HG03108 (cell line): ENCODE data around the gene REG3G.

Source experiments
- ATAC-seq: cut with Tn5 transposase; IDR thresholded peaks from one replicate; pipeline ENCODE4 v1.9.1; 2021; ENCODE audit warnings: moderate library complexity; ENCODE audit not compliant: unreplicated experiment

REG3G gene

DNA sequence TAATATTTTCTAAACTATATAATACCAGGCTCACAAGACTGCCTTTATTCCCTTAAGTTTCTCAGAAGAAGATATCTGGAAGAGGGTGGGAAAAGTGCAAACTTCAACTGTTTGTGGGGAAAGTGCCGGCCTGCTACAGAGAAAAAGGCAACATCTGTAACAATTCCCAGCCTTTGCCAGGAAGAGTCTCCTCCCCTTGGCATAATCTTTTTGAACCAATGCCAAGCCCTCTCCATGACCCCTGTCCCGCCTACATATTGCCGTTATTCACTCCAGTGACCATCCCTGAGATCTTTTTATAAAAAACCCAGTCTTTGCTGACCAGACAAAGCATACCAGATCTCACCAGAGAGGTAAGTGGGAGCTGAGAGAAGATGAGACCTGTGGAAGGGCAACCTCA lies at the start of gene REG3G:
REG3G (plus strand) TSS at position 282 of the 400 bp plus-strand sequence. CDS start 392 bp downstream, outside the sequence.
- ATAC-seq: no peak

DNA sequence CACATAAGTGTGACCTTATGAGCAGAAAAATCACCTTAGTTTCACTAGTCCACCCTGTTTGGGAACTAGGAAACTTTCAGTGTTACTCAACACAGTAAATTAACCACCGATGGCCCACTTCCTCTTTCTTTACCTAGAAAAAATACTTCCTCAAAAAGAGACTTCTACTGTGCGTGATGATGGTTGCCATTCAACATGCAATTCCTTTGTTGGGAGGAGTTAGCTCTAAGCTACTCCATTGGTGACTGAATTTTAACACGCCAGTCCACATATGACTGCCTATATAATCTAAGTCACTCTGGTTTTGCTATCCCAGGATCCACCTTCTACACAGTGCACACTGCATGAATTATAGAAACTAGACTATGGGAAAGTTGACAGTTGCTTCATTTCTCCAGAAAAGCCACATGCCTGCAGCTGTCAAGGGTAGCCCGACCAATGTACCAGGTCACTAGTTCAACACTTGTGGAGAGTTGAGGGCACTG lies 47.8 kb upstream of the REG3G start:
- ATAC-seq: peak; percentile 95

DNA sequence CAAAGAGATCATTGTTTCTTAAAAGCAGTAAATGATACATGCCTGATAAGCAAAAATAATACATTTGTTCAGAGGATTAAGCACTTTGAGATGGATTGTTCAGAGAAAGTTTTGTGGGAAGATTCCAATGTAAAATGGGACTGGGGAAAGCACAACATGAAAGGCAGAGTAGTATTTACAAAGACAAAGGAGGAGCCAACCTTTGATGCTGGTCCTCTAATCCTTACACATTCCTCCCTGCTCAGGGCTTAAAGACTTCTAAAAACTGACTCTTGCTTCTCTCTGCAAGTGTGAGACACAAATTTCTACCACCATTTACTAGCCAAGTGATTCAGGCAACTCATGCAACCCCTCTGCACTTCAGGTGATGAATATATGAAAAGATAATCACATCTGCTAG lies 47.2 kb upstream of the REG3G start:
- ATAC-seq: no peak

DNA sequence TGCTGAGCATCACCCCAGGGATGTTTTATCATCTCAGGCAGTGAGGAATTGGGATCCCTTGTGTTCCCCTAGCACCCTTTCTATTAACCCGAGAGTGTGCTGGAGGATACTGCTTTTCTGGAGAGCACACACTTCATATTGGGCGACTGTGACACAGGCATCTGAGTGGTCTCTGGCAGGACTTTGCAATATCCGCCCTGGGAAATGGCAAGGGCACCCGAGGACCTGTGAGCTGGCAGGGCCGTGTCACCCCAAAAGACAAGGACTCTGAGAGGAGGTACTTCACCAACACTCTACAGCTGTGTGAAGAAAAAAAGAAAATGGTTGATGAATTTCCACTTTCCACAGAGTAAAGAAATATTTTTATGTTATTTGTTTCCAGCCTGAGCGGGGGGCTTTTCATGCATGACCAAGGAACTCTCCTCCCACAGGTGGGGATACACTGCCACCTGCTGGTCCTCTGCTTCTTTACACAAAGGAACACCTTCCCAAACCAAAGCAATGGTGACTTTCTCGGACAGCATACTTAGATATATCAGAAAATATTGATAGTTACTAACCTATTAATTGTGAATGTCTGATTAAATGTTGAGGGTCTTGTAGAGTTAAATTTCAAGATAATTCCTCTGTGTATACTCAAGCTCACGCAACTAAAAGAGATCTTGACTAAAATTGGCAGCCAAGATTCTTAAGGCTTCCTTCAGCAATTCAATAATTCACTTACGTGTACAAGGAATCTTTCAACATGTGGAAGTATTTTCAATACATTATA lies 45.9 kb upstream of the REG3G start:
- ATAC-seq: no peak

DNA sequence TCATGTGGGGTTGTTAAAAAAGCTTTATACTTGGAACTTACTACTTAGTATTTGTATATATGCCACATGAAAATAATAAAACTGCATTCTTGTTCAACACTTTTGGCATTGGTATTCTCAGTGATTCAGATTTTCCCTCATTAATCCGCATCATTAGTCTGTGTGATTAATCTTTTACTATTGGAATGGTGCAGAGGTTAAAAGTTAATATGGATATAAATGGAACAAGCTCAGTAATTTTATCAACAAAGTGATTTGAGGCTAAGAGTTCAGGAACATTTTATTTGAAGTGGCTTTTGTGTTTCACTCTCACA lies 45.4 kb upstream of the REG3G start:
- ATAC-seq: no peak

DNA sequence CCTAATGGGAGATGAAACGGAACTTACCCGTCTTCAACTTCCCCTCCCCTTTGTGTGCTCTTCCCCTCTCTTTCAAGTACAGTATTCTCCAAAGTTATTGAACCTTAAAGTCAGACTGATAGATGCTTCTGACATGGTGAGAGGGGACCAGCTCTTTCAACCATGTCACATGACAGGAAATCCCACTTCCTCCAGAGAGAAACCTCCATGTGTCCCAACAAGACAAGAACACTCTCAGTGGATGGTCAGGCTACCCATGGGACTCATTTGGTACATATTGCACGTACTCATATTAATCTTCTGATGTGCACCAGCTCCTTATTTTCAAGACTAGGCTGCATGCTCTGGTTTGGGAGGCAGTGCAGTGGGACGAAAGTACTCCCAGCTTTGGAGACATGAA lies 44.6 kb upstream of the REG3G start:
- ATAC-seq: no peak

DNA sequence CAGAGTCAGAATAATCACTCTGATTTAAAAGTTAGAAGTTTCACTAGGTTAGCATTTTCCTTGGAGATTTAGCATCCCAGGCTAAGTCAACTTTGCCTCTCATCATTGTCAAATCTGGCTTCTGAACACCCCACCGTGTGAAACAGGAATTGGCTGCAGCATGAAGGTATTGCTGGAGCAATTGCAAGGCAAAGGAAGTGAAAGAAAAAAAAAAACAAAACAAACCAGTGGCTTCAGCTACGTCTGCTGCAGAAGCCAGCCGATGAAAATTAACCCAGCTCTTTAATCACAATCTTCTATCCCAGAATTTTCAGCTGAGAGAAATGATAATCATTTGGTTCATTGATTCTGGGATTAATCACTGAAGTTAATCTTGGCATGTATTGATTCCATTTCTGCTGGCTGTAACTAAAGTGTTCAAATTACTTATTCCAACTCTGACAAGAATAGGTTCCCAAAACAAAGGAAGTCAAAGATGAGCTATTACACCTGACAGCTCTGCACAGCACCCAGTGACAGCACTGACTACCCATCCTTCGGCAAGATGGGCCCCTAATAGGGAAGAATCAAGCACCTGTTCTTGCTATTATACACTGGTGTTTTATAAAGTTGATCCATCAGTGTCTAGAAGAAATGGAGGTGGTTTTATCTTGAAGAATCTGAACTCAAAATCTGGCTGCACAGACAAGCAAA lies 42.7 kb upstream of the REG3G start:
- ATAC-seq: no peak

DNA sequence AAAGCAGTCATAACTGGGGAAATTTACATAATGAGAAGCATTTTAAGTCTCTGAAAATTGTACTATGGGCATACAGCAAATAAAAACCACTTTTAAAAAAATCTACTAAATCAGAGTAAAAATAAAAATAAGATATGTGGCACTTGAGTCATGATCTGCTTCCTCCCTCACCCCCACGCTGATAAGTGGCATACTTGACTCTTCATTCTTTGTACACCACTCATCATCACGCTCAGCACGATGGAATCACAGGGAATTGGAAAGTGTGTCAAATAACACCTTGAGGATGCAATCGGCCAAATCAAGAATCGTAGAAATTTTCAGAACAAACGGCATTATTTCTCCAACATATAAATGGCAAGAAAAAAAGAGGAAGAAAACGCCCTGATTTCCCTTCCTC lies 41.1 kb upstream of the REG3G start:
- no peak for ATAC-seq

DNA sequence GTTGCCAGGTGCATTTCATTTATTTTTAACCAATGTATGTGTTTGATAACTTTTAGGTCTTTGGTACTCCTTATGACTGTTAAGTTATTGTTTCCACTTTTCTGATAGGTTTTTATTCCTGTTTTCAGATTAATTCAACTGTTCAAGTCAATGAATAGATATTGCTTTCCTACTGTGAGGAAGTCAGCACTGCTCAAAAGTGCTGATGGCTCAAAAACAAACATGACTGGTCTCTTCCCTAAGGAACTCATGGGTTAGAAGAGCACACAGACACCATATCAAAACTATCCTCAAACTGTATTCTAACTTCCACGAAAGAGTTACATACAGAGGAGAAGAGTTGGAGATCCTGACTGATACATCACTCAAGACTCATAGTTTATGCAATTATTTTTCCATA lies 39.9 kb upstream of the REG3G start:
- no peak for ATAC-seq

DNA sequence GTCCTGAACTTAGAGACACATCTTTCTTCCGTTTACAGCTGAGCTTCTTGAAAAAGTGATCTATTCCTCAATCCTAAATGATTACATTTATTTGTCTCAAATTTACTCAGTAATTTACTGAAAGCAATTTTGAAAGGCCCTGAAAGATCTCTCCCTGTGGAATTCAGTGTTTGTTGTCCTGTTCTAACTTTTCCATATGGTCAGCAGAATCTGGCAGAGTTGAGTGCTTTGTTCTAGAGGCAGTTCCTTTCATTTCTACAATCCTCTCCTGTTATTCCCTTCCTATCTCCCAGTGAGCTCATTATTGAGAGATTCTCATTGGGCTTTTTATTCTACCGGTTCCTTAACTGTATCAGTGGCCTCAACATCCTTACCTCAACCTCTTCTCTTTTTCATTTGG lies 36.5 kb upstream of the REG3G start:
- no peak for ATAC-seq

DNA sequence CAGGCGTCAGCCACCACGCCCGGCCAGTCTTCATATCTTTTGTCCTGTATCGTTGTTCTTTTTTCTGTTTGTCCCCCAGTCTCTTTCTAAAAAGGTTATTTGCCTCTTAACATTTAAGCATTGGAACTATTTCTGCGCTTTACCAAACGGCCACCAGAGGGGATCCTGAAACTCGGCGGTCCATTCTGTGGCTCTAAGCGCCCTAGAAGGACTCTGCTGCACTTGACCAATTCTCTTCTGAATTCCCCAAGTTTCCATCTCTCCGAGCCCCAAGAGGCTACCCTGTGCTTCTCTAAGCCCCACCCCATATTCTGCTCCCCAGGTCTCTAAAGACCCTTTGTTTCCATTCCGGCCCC lies 33.1 kb upstream of the REG3G start:
- no peak for ATAC-seq

DNA sequence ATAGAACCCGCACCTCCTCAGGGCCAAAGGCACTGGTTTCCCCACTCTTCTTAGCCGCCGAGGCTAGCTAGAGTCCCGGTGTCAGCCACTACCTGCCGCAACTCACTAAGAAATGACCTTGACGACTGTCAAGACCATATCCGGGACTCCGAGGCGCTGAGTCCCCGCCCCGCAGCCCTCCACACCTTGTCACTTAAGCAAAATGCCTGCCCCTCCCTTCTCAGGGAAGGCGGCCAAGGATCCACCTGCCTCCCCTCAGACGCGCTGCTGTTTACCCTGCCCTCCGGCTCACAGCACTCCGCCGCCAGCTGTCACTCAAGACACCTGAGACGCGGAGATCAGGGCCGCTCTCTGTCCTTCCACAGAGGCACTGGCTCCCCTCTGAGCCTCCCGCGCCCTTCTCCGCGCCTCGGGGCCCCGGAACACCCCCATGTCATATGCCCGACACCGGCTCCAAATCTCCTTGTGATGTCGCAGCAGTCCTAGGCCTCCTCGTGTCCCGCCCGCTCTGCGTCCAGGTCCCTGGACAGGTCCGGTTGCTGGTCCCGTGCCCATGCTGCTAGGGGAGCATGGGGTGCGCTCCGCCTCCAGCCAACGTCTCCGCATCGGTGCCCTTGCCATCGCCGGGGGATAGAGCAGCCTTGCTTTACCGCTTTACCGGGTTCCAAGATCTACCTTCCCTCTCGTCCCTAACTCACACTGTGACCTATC lies 32.5 kb upstream of the REG3G start:
- ATAC-seq: no peak

DNA sequence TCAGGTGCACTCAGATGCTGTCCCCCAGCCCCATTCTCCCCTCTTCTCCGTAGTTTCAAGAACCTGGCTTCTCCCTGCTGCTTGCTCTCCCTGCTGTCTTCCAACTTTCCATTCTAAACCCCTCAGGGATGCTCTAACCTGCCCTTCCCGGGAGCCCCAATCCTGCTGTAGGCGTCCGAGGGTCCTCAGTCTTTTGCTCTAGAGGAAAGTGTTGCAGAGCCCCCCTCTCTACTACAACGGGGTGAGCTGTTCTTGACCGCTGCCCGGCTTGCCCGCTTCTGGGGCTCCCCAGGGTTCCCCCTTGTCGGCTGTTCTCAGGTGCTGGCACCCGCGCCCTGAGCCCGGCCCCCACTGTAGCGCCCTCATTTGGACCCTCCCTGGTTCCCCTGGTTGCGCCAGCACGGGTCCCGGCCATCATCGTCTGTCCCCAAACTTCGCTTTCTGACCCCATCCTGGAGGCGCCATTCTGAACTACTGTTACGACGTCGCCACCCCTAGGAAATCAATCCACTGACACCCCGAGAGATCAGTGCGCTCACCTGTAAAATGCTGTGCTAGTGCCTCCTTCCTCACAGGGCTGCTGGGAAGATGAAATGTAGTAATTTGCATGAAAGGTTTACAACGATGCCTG lies 31.9 kb upstream of the REG3G start:
- no peak for ATAC-seq

DNA sequence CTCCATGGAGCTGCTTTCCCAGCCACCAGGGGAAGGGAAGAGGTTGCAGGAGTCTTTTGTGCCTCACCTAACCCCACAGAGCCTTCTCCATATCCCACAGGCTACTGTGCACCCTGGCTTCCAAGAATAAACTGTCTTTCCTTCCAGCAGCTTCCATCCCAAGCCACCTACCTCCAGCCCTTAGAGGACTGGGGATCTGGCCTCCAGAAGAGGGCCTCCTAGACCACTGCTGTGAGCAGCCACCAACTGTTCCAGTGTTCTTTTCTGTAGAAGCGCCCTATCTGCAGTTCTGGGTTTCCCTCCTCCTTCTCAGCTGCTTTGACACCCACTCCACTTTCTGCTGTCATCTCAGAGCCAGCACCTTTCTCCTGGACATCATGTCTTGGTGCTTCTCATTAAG lies 30.7 kb upstream of the REG3G start:
- no peak for ATAC-seq

DNA sequence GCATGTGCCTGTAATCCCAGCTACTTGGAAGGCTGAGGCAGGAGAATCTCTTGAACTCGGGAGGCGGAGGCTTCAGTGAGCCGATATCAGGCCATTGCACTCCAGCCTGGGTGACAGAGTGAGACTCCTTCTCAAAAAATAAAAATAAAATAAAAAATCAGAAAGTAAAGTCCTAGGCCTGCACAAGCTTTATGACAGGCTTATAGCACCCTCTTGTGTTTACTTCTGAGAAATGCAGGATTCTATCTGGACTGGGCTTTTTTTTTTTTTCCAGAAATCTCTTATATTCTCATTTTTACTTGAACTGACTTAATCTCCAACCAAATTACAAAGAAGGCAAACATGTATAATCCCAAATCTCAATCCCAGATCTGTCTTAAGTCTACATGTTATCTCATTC lies 26.1 kb upstream of the REG3G start:
- ATAC-seq: no peak

DNA sequence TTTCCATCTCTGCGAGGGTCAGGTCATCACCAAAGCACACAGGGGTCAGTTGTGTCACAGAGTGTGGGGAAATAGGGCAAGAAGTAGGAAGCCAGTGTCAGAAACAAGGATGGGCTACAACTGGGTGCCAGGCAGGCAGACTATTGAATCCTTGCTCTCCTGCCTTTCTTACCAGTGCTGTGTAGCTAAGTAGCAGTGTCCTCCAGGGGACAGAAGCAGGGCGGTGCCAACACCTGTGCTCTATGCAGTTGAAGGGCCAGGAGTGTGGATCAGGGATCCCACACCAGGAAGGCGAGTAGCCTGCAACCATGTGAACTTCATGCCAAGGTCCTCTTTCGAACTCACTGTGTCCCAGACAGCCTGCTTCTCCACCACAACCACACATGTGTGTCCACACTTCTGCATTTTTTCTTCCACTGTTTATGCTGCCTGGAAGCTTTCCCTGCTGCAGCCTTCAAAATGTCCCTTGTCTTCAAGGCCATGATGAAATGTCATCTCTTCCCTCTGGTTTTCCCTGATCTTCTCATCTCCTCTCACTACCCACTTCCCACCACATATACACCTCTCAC lies 25.4 kb upstream of the REG3G start:
- ATAC-seq: no peak

DNA sequence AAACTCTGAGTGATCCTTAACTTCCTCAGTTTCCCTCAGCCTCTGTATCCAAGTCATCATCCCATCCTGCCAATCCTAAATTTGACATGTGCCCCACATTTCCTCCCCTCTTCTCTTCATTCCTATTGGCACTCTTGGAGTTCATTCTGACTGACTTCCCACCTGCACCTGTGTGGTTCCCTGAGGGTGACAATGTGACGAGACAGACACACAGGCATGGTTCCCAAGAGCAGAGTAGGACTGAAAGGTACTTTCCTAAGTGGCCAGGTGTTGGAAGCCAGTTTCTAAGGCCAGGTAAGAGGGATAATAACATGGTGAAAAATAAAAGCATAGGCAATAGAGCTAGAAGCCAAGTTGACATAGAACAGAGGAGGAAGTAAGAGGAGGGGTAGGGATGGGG lies 24.2 kb upstream of the REG3G start:
- ATAC-seq: no peak

DNA sequence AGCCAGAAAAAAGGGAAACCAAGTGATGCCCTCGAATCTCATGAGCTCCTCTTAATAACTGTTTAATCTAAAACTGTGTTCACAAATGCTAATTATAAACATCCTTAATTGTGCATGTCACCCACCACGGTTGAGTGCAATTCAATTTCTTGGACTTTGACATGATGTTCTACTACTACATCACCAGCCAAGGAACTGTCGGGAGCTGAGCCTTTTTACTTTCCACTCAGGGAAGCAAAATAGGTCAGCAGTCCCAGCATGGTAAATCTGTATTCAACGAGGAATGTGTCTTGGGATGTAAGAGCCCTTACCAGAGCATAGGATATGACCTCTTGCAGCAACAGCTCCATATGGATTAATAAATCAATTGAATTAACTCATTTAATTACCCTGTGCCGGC lies 20.8 kb upstream of the REG3G start:
- no peak for ATAC-seq

DNA sequence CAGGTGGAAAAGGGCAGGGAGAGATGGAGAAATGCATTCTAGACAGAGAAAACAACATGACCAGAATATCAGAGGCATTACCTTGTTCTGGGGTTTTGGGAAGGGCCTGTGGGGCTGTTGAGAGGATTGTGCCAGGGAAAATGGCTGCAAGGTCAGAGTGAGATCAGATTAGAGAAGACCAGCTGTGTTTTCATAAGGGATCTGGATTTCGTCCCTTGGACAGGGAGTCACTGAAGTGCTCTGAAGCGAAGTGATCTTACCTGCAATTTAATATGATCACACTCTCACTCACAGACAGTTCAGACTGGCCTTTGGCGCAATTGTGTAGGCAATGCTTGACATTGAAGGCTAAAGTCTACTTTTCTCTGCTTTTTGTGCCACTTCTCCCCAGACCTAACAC lies 20.3 kb upstream of the REG3G start:
- no peak for ATAC-seq

DNA sequence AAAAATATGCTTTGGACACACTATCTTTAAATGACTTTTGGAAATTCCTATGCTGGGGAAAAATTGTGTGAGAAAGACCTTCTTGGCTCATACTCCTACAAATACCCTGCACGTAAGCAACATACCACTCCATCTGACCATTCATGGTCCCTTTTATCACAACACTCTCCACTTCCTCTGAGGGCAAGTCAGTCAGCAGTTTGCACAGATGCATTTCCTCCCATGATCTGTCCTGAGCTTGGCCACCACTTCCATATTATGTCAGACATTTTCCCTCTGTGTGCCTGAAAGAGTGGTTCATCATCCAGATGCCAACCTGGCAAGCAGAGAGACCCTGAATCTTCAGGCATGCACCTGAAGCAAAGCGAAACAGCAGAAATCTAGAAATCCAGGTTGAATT lies 16.1 kb upstream of the REG3G start:
- ATAC-seq: no peak

DNA sequence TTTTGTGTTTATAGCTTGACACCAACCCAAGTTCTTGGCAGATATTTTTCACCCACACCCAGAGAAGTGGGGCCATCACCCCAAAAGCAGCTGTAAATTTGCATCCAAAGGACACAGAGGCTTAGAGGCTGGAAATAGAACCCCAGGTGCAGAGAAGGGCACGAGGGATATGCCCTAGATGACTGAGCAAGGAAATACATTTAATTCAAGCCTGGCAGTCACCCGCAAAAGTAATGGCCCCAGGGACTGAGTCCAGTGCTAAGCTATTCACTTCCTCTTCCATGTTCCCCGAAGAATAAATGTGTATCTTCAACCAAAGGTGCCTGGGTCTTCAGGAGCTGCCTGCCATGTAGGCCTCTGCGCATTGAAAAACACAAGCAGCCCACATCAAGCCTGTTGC lies 14.0 kb upstream of the REG3G start:
- ATAC-seq: no peak
